Tibial artery (tissue), 4 donors: ENCODE data around the gene EXD2.
"Not testable (repeated sequence)": the region's sequence is repeated elsewhere in the genome, so short reads cannot be mapped to it uniquely, and the experiment has no call there.

Experiments used
- DNase-seq, 2 donors: peaks; one replicate each; pipeline ENCODE4 v3.0.0-alpha.2; 2019
- H3K27ac ChIP-seq, 2 donors: fragments of 200-600 bp; sonication (generic) in 1 of 2; 1 replicate in 1 of 2; 2 replicates in 1 of 2; pipeline ENCODE4 v1.5.1; 2018 to 2019; ENCODE audit warnings: mild to moderate bottlenecking in 1 of 2
- H3K27me3 ChIP-seq, 2 donors: fragments of 200-600 bp; sonication (generic) in 1 of 2; one replicate each; pipeline versions ENCODE4 v1.5.1 to v1.6.0; 2016 to 2019
- H3K36me3 ChIP-seq, 3 donors: fragments of 200-600 bp; sonication (generic) in 2 of 3; one replicate each; pipeline ENCODE4 v1.5.1; 2016 to 2019; ENCODE audit warnings: mild to moderate bottlenecking in 2 of 3
- H3K4me1 ChIP-seq, 4 donors: fragments of 200-600 bp; sonication (generic) in 2 of 4; 1 replicate in 3 of 4; 2 replicates in 1 of 4; pipeline ENCODE4 v1.5.1; 2016 to 2019
- H3K4me3 ChIP-seq, 2 donors: fragments of 200-600 bp; sonication (generic) in 1 of 2; 1 replicate in 1 of 2; 2 replicates in 1 of 2; pipeline ENCODE4 v1.5.1; 2018 to 2019; ENCODE audit warnings: mild to moderate bottlenecking in 2 of 2
- H3K9me3 ChIP-seq, 3 donors: fragments of 200-600 bp; sonication (generic) in 1 of 3; one replicate each; pipeline ENCODE4 v1.5.1; 2016 to 2019
- intact Hi-C: fragments of 100-400 bp; cut with DNase I; formaldehyde crosslinking; loops from one replicate; pipeline ENCODE4 v1.15.0; 2023; ENCODE audit warnings: low total_unique reads
- TF ChIP-seq, protein P1 (sequence below), 2 experiments: fragments of 200-600 bp in 1 of 2; fragments of 450-650 bp in 1 of 2; IDR thresholded peaks; one replicate each; pipeline ENCODE4 v1.5.1; 2017 to 2019; ENCODE audit warnings: antibody characterized with exemption in 2 of 2, mild to moderate bottlenecking in 1 of 2, moderate library complexity in 1 of 2

Gene EXD2

DNA sequence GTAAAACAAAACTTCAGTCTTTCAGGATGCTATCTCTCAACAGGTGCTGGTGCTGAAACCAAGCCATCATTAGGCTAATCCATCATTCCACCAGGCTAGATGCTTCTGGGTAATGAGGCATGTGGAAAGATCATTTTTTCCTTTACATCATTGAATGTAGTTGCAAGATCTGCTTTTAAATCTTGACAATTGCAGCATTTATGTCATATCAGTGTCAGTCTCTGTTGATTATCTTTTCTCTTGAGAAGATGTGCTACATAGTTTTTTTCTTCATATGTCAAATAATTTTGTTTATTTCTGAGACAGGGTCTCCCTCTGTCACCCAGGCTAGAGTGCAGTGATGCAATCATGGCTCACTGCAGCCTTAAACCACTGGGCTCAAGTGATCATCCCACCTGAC lies 16.2 kb upstream of the EXD2 start:
- Histone ChIP-seq H3K4me1 (no peaks in the 10 kb centered on the region), H3K9me3 (no peaks in the 10 kb centered on the region), H3K4me3 (no peak overlapping the region), H3K36me3 (no peaks in the 10 kb centered on the region), H3K27me3 (no peaks in the 10 kb centered on the region), H3K27ac (no peak overlapping the region)
- DNase-seq: no peak
- intact Hi-C loops: no loop called here
- TF ChIP-seq, protein P1, sequence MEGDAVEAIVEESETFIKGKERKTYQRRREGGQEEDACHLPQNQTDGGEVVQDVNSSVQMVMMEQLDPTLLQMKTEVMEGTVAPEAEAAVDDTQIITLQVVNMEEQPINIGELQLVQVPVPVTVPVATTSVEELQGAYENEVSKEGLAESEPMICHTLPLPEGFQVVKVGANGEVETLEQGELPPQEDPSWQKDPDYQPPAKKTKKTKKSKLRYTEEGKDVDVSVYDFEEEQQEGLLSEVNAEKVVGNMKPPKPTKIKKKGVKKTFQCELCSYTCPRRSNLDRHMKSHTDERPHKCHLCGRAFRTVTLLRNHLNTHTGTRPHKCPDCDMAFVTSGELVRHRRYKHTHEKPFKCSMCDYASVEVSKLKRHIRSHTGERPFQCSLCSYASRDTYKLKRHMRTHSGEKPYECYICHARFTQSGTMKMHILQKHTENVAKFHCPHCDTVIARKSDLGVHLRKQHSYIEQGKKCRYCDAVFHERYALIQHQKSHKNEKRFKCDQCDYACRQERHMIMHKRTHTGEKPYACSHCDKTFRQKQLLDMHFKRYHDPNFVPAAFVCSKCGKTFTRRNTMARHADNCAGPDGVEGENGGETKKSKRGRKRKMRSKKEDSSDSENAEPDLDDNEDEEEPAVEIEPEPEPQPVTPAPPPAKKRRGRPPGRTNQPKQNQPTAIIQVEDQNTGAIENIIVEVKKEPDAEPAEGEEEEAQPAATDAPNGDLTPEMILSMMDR (IDR thresholded peaks at IDR 0.05): no peak

- TF ChIP-seq, protein P1 (IDR thresholded peaks at IDR 0.05): no peak
- intact Hi-C loops: no loop called here
- H3K9me3 ChIP-seq: no peaks in the 10 kb centered on the region
- no peaks in the 10 kb centered on the region for H3K27me3 ChIP-seq
- H3K4me3 ChIP-seq: no peak overlapping the region
- no peak for DNase-seq
- H3K27ac ChIP-seq: no peak overlapping the region
- H3K36me3 ChIP-seq: no peaks in the 10 kb centered on the region
- no peaks in the 10 kb centered on the region for H3K4me1 ChIP-seq
Observed at GRCh38 chr14:69181491-69181890, 9.8 kb upstream of the EXD2 start.

DNA sequence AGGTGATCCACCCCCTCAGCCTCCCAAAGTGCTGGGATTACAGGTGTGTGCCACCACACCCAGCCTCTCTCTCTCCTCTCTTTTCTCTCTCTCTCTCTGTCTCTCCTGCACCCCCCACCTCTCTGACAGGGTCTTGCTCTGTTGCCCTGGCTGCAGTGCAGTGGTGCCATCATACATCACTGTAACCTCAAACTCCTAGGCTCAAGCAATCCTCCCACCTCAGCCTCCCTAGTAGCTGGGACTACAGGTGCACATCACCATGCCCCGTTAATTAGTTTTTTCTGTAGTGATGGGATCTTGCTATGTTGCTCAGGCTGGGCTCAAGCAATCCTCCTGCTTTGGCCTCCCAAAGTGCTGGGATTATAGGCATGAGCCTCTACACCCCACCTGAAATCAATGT lies 8.7 kb upstream of the EXD2 start:
- H3K27me3 ChIP-seq, H3K4me1 ChIP-seq, H3K27ac ChIP-seq, H3K9me3 ChIP-seq, H3K36me3 ChIP-seq, intact Hi-C loops, H3K4me3 ChIP-seq, DNase-seq: not testable (repeated sequence)

- TF ChIP-seq, protein P1 (IDR thresholded peaks at IDR 0.05): no peak
- intact Hi-C loops: no loop called here
- DNase-seq: no peak
- no peaks in the 10 kb centered on the region for H3K4me1 ChIP-seq
- no peaks in the 10 kb centered on the region for H3K9me3 ChIP-seq
- H3K27me3 ChIP-seq: no peaks in the 10 kb centered on the region
- no peaks in the 10 kb centered on the region for H3K36me3 ChIP-seq
- H3K4me3 ChIP-seq: no peak overlapping the region
- H3K27ac ChIP-seq: no peak overlapping the region
Observed at GRCh38 chr14:69183735-69184134, 7.6 kb upstream of the EXD2 start.

DNA sequence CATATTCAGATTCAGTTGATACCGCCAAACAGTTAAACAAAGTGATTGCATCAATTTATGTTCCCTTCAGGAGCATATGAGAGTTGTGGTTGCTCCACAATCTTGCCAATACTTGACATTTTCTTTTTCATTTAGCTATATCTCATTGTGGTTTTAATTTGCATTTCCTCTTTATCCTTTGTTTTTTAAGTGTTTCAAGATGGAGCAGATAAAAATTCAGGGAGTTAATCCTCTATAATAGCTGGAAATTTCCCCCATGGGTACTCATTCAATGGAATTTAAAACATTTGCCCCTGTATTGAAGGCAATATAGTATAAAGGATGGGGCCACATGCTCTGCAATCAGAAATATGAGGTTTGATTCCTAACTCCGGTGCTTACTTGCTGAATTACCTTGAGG lies 1.1 kb upstream of the EXD2 start:
- Histone ChIP-seq H3K27me3 (no peaks in the 10 kb centered on the region), H3K27ac (no peak overlapping the region), H3K4me3 (no peak overlapping the region), H3K4me1 (peaks cover 0 to 11% (median 4%) of the 10 kb centered on the region in 4 donors), H3K36me3 (no peaks in the 10 kb centered on the region), H3K9me3 (no peaks in the 10 kb centered on the region)
- no peak for DNase-seq
- intact Hi-C loops: no loop called here
- TF ChIP-seq, protein P1 (IDR thresholded peaks at IDR 0.05): no peak

DNA sequence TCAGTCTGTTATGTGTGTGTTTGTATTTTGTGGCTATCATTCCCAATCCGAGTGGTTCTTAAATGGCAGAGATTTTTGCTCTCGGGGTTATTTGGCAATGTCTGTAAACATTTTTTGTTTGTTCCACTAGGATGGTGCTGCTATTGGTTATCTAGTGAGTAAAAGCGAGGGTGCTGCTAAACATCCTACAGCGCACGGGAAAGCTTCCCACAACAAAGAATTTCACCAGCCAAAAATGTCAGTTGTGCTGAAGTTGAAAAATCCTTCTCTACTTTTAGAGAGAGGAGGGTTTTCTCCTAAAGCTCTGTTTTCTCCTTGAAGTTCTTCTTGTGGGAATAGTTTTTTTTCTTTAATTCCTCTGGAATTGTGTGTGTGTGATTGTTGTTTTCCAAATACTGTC lies 2.4 kb downstream of the EXD2 start:
- Histone ChIP-seq H3K4me1 (peaks cover 0 to 11% (median 4%) of the 10 kb centered on the region in 4 donors), H3K27ac (no peak overlapping the region), H3K4me3 (no peak overlapping the region), H3K36me3 (no peaks in the 10 kb centered on the region), H3K27me3 (no peaks in the 10 kb centered on the region), H3K9me3 (no peaks in the 10 kb centered on the region)
- intact Hi-C loops: no loop called here
- TF ChIP-seq, protein P1 (IDR thresholded peaks at IDR 0.05): no peak
- no peak for DNase-seq
